8988T (cell line): ENCODE results near the gene TTYH2.
"Not testable (repeated sequence)": the region's sequence is repeated elsewhere in the genome, so short reads cannot be mapped to it uniquely, and the experiment has no call there.

Experiments used
- DNase-seq: peaks from one replicate; pipeline ENCODE4 v3.0.0; 2011

TTYH2 gene

DNA sequence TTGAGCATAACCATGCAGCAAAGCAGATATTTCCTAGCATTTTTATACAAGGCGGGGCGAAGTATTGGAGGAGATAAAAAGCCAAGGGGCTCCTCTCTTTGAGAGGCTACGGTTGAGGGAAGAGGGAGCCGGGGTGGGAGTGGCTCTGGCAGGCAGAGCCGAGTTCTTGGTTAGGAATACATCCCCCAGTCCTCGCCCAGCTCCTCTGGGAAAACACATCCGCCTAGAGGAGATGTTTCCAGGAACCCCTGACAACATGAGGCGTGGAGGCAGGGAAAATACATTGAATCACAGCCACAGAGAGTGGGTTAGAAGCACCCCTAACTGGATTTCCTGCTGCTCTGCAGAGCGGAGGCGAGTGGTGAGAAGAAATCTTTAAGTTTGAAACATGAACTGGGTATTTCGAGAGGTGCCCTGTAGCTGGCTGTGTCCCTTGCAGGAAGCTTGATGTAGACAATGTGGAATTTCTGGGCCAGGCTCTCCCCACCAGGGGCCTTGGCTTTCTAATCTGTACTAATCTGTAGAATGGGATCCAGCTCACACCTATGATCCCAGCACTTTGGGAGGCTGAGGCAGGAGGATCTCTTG is 27.3 kb downstream of the TTYH2 start:
- DNase-seq, result no peak

- no peak for DNase-seq
These were observed 28.1 kb downstream of the TTYH2 start for GRCh38 chr17:74241431-74241830.

GRCh38 chr17:74241847-74242246 is 28.5 kb downstream of the TTYH2 start:
- DNase-seq, result no peak

- DNase-seq, result no peak
These were observed 29.8 kb downstream of the TTYH2 start for GRCh38 chr17:74243013-74243755.

- DNase-seq, result no peak
These were observed 30.8 kb downstream of the TTYH2 start for GRCh38 chr17:74244128-74244527.

DNA sequence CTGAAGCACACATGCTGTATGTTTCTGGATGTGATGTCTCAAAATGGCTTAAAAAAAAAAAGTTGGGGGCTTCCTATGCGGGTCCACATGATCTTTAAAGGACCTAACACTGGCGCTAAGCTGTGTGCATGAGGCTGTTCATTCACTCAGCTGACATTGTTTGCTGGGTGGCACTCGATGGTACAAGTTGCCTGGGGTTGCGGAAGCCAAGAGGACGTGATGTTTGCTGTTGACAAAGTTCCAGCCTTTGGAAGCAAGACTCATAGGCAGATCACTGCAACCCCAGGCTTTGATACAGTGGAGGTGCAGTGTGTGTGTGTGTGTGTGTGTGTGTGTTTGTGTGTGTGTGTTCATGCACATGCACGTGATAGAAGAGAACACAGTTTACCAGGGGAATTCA is 31.2 kb downstream of the TTYH2 start:
- no peak for DNase-seq

DNA sequence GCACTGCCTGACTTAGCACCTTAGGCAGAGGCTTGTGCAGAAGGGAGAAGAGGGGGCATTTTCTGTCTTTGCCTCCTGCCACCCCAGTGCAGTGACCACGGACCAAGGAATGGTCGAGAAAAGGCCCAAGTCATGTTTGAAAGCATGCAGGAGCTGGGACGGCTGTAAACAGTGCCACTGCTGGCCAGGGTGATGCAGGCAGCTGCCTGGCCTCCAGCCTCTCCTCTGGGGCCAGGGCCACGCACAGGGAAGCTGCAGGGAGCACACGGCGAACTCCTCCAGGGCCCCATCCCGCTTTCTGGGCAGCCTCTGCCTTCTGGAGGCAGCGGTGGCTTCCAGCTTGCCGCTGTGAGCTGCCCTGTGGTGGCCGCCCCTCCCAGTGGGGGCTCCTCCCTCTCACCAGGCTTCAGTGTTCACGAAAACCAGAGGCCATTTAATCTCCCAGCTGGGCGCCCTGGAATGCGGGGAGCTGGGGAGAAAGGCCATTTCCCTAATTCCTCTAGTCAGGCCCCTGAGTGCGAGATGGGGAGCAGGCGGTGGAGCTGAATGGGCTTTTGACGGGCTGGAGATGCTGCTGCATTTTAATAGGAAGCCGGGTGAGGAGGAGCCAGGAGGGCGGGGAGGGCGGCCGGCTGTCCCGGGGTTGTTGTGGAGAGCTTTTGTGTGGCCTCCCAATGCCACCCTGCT is 31.9 kb downstream of the TTYH2 start:
- DNase-seq, result no peak

DNA sequence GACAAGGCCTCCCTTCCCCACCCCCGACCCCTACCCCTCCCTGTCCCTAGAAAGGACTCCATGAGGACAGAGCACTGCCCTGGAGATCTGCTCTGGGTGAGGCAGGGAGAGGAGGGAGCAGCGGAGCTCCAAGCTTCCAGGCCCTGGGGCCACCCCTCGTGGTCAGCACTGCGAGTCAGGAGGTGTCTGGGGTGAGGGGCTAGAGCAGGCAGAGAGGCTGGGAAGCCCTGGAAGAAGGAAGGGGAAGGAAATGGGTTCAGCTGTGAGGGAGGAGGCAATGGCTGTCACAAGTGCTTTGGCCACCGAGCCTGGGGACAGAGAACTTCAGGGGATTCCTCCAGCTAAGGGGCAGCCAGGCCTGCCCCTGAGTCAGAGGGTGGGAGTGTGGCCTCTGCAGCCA is 32.5 kb downstream of the TTYH2 start:
- DNase-seq, result no peak

DNA sequence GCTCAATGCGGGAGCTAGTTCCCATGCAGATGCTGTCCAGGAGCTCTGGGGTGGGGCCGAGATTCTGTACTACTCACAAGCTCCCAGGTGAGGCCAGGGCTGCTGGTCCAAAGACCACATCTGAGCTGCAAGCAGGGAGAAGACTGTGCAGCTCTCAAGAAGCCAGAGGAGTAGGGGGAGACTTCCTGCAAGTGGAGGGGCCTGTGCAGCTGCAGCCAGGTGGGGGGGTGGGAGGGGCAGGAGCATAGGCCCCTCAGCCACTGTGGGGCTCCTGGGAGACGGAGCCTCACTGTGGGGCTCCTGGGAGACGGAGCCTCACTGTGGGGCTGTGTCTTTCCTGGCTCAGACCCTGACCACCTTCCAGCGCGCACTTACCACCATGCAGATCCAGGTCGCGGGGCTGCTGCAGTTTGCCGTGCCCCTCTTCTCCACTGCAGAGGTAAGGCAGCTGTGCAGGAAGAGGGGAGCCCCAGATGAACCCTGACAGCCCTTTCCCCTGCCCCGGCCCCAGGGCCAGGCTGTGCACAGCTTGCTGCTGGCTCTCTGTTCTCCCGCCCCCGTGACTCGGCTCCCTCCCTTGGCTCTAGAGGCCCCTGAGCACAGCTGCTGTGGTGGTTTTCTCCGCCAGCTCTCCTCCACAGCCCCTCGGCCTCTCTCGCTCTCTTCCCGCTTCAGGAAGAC is 36.4 kb downstream of the TTYH2 start:
- DNase-seq, result no peak

DNA sequence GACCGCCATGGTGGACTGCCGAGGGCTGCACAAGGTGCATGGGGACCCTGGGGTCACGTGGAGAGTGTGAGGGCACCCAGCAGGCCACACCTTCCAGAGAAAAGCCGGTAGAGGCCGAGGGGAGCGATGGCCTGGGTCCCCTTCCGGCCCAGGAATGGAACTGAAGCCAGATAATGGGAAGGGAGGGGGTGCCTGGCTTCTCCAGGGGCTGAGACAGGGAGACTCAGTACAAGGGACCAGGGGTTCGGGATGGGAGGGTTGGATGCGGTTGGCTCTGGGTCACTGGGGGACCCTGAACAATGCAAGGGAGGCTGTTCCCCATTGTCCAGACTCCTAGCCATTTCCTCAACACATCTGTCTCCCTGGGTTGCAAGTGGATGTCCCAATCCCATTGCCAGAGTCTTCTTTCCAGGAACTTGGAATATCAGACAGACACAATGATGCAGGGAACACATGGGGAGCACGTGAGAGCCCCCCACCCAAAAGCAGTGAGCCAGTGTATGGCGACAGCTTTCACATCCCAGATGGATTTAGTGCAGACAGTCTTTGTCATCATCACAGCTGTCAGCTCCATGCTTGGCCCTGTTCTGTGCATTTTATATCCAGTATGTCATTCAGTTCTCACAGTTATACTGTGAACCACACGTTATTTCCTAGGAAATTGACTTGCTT is 37.1 kb downstream of the TTYH2 start:
- no peak for DNase-seq

DNA sequence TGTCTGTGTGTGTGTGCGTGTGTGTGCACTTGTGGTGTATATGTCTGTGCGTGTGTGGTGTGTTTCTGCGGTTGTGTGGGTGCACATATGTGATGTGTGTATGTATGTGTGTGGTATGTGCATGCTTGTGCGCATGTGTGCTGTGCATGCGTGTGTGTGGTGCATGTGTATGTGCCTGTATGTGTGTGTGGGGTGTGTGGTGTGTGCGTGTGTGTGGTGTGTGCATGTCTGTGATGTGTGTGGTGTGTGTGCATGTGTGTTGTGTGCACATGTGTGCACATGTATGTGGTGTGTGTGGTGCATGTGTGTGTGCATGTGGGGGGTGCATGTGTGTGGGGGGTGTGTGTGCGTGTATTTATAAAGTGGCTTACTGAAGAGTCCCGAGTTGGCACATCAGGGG is 37.7 kb downstream of the TTYH2 start:
- no peak for DNase-seq

- DNase-seq, result no peak
These were observed 38.2 kb downstream of the TTYH2 start for GRCh38 chr17:74251569-74251968.

DNA sequence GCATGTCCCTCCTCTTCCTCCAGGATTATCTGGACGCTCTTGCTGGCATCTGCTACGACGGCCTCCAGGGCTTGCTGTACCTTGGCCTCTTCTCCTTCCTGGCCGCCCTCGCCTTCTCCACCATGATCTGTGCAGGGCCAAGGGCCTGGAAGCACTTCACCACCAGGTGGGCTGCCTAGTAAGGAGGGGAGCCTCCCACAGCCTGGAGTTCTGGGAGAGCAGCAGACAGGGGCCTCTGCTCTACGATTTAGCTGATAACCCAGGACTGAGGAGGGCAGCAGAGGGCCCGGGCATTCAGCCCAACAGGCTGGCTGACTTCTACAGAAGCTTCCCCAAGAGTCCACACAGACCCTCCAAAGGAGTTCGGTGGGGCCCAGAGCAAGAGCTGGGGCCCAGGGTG is 38.8 kb downstream of the TTYH2 start:
- DNase-seq, result no peak

- no peak for DNase-seq
These were observed 39.7 kb downstream of the TTYH2 start for GRCh38 chr17:74253036-74253435.

GRCh38 chr17:74257311-74257710 is 43.9 kb downstream of the TTYH2 start:
- DNase-seq, result no peak

GRCh38 chr17:74259667-74260524 is 46.5 kb downstream of the TTYH2 start:
- DNase-seq, result no peak

GRCh38 chr17:74260525-74260850 is 47.1 kb downstream of the TTYH2 start:
- no peak for DNase-seq

DNA sequence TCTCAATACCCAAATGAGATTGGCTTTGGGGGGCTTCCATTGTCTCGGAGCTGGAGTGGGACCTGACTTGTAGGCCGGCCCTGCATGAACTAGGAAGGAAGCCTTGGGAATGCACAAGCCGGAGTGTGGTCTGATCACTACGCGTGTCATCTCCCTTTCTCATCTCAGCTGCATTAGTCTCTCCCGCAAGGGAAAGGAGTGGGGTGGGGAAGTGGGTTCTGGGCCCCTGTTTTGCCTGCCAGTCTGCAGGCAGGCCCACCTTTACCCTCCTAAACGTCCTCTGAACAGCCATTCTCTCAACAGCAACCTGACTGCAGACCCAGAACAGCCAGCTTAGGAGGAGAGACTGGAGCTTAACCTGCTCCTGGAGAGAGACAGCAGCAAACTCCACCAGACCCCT is 49.2 kb downstream of the TTYH2 start:
- DNase-seq, result no peak

DNA sequence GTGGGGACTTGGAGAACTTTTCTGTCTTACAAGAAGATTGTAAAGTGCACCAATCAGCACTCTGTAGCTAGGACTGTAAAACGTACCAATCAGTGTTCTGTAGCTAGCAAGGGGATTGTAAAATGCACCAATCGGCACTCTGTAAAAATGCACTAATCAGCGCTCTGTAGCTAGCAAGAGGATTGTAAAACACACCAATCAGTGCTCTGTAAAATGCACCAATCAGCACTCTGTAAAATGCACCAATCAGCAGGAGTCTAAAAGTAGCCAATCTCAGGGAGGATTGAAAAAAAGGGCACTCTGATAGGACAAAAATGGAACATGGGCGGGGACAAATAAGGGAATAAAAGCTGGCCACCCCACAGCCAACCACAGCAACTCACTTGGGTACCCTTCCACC is 53.7 kb downstream of the TTYH2 start:
- DNase-seq, result not testable (repeated sequence)

- DNase-seq, result no peak
These were observed 54.2 kb downstream of the TTYH2 start for GRCh38 chr17:74267579-74267978.

- DNase-seq, result no peak
These were observed 54.7 kb downstream of the TTYH2 start for GRCh38 chr17:74267987-74268499.

DNA sequence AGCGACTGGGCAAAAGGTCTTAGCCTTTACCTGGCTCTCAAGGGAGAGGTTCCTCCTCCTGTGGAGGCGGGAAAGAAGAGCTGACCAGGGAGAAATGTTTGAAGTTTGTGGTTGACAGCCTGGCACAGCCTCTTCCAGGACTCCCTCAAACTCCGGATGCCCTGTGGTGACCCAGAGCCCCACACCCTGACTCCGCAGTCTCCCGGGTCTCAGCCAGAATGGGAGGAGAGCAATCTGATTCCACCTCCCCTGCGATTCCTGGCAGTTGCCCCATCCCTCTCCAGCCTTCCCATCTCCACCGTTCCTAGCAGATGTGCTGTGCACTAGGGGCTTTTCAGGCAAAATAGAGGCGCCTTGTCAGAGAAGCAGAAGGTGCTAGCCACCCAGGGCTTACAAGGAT is 55.2 kb downstream of the TTYH2 start:
- no peak for DNase-seq
